Measurements from ENCODE around the gene ARL15. TPM values are rescaled to one million over a fixed set of nuclear protein-coding genes. Genes with fewer than 3 reads are reported as not detected.
"Not testable (repeated sequence)": the region's sequence is repeated elsewhere in the genome, so short reads cannot be mapped to it uniquely, and the experiment has no call there.

Gene ARL15
- total RNA-seq, 4 donors from 2014 or later, result 19.9 to 57.0 (median 36.9) TPM

GRCh38 chr5:53871775-53872174 lies 438.6 kb downstream of the ARL15 start:
- Histone ChIP-seq H3K4me3 (no peak overlapping the region), H3K9me3 (no peaks in the 10 kb centered on the region), H3K4me1 (no peaks in the 10 kb centered on the region), H3K27me3 (no peaks in the 10 kb centered on the region), H3K27ac (no peak overlapping the region), H3K36me3 (no peaks in the 10 kb centered on the region)
- TF ChIP-seq POLR2A (IDR thresholded peaks at IDR 0.05), result no peak
- no peak for TF ChIP-seq CTCF (IDR thresholded peaks at IDR 0.05)
- TF ChIP-seq EP300 (IDR thresholded peaks at IDR 0.05), result no peak
- TF ChIP-seq POLR2AphosphoS5 (IDR thresholded peaks at IDR 0.05), result no peak
- whole genome bisulfite sequencing, result 98% methylated on average over 2 of the region's 2 CpGs
- no peak for DNase-seq (ENCODE audit: low spot score in 2 of 2)

- no peaks in the 10 kb centered on the region for H3K36me3 ChIP-seq
- no peak overlapping the region for H3K4me3 ChIP-seq
- 71% methylated on average over 5 of the region's 5 CpGs for WGBS
- no peaks in the 10 kb centered on the region for H3K9me3 ChIP-seq
- no peaks in the 10 kb centered on the region for H3K27me3 ChIP-seq
- no peaks in the 10 kb centered on the region for H3K4me1 ChIP-seq
- H3K27ac ChIP-seq, result no peak overlapping the region
- DNase-seq (ENCODE audit: low spot score in 2 of 2), result no peak
- no peak for TF ChIP-seq POLR2A (IDR thresholded peaks at IDR 0.05)
- TF ChIP-seq CTCF (IDR thresholded peaks at IDR 0.05), result no peak
- TF ChIP-seq POLR2AphosphoS5 (IDR thresholded peaks at IDR 0.05), result no peak
- no peak for TF ChIP-seq EP300 (IDR thresholded peaks at IDR 0.05)
Measured at GRCh38 chr5:53871050-53871449, 439.3 kb downstream of the ARL15 start.

GRCh38 chr5:53858700-53859456 lies 451.5 kb downstream of the ARL15 start:
- Histone ChIP-seq H3K9me3 (peaks cover 7% of the 10 kb centered on the region), H3K27ac (no peak overlapping the region), H3K36me3 (no peaks in the 10 kb centered on the region), H3K4me3 (no peak overlapping the region), H3K4me1 (no peaks in the 10 kb centered on the region), H3K27me3 (no peaks in the 10 kb centered on the region)
- no peak for DNase-seq (ENCODE audit: low spot score in 2 of 2)
- 93% methylated on average over 16 of the region's 17 CpGs for WGBS
- no peak for TF ChIP-seq POLR2A (IDR thresholded peaks at IDR 0.05)
- no peak for TF ChIP-seq CTCF (IDR thresholded peaks at IDR 0.05)
- no peak for TF ChIP-seq POLR2AphosphoS5 (IDR thresholded peaks at IDR 0.05)
- TF ChIP-seq EP300 (IDR thresholded peaks at IDR 0.05), result no peak

- no peaks in the 10 kb centered on the region for H3K36me3 ChIP-seq
- WGBS, result 78% methylated on average over 3 of the region's 3 CpGs
- TF ChIP-seq CTCF (IDR thresholded peaks at IDR 0.05) (no peak), POLR2AphosphoS5 (IDR thresholded peaks at IDR 0.05) (no peak), POLR2A (IDR thresholded peaks at IDR 0.05) (no peak), EP300 (IDR thresholded peaks at IDR 0.05) (no peak)
- no peak overlapping the region for H3K4me3 ChIP-seq
- H3K4me1 ChIP-seq, result no peaks in the 10 kb centered on the region
- H3K9me3 ChIP-seq, result peaks cover 7% of the 10 kb centered on the region
- no peak for DNase-seq (ENCODE audit: low spot score in 2 of 2)
- H3K27ac ChIP-seq, result no peak overlapping the region
- H3K27me3 ChIP-seq, result no peaks in the 10 kb centered on the region
Measured at GRCh38 chr5:53856506-53856905, 453.9 kb downstream of the ARL15 start.

- WGBS, result 87% methylated on average over 6 of the region's 19 CpGs
- not testable (repeated sequence) for H3K36me3 ChIP-seq; H3K4me3 ChIP-seq; H3K9me3 ChIP-seq; H3K27me3 ChIP-seq; H3K27ac ChIP-seq; H3K4me1 ChIP-seq; DNase-seq (ENCODE audit: low spot score in 2 of 2)
Measured at GRCh38 chr5:53836851-53837430, 473.4 kb downstream of the ARL15 start.
